GM18511 (cell line): ENCODE measurements around the gene RBCK1.
"Not testable (repeated sequence)": the region's sequence is repeated elsewhere in the genome, so short reads cannot be mapped to it uniquely, and the experiment has no call there.

Experiments
- ATAC-seq: cut with Tn5 transposase; IDR thresholded peaks from one replicate; pipeline ENCODE4 v1.9.1; 2021; ENCODE audit warnings: mild to moderate bottlenecking, moderate library complexity; ENCODE audit not compliant: unreplicated experiment

RBCK1 gene

DNA sequence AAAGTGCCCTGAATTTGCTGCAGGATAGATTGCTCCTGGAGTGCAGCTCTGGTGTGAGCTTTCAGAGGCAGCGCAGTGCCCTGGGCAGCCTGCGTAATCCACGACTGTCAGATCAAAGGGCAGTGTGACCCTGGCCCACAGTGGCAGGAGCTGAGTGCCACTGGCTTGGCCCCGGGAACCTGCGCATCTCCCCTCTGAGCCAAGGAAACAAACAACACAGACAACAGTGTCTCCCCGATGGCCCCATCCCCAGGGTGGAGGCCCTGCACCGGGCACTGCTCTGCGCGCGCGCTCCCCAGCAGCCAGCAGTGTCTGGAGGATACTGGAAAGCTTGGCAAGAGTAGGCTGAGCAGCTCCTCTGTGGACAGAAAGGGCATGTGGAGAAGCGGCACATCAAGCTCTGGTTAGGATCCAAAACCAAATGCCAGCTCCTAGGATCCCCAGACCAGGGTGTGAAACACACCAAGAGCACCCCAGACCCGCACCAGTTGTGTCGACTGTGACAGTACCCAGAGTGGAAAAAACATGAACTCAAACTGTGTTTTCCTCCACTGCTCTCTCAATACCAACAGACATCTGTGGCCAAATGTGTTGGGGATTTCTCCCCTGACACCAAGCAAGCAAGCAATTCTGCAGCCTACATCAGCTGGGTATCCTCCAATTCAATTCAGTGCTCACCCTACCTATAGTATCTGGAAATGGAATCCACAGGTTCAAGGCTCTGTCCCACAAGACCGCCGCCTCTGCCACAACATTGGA, 26.7 kb downstream of the RBCK1 start:
- no peak for ATAC-seq

DNA sequence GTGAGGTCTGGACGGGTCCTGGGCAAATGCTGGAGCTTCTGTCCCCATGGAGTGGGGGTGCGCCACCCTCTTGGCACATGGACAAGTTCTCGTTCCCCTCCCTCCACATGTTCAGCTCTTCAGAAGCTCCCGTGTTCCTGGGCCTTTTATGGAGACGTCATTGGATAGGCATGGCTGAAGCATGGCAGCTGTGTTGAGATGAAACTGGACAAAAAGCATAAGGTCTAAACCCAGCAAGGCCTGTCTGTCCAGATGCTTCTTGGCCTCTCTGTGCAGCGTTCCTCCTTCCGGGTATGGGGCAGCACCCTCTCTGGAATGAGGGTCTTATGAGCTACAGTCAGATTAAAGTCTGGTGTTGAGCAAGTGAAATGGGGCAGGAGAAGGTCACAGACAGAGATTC, 27.5 kb downstream of the RBCK1 start:
- no peak for ATAC-seq

DNA sequence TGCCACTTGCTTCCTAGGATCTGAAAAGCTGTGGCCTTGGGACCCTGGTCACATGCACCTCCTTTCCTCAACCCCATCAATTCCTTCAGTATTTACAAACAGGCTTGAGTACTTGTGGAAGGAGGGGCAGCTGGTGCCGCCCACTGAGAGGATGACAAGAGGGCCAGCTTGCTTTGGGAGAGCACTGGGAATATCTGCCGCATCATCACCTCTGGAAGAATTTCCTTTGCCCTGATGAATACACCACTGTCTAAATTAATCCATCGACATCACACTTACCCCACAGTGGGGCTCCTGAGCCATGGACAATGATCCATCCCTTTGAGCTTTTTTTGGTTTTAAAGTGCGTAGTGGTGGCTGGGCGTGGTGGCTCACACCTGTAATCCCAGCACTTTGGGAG, 28.4 kb downstream of the RBCK1 start:
- no peak for ATAC-seq

DNA sequence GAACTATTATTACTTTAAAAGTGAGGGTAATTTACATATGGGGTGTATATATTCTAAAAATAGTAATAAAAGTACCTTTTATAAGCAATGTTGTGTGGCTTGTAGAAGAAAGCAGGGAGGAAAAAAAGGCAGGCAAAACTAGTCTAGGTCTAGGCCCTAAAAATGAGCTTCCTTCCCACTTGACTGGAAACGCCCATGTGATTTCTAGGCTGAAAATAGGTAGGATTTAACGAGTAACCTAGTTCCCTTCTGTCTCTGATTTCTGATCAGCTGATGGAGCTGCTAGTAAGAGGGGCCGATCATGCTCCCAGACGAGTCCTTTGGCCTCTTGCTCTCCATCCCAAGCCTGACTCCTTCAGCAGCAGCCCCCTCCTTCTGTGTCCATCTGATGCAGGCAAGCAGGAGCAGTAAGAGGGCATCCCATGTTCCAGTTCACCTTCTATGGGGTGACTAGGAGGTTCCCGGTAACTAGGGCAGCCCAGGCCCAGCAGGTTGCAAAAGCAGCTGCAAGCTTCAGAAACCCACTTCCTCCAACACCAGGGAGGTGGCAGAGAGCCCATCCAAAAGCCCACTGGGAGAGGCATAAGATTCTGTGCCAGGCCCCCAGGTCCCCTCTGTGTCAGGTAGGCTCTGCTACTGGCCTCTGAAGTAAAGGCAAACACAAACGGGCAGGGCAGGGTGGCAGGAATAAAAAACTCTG, 29.8 kb downstream of the RBCK1 start:
- ATAC-seq = no peak

DNA sequence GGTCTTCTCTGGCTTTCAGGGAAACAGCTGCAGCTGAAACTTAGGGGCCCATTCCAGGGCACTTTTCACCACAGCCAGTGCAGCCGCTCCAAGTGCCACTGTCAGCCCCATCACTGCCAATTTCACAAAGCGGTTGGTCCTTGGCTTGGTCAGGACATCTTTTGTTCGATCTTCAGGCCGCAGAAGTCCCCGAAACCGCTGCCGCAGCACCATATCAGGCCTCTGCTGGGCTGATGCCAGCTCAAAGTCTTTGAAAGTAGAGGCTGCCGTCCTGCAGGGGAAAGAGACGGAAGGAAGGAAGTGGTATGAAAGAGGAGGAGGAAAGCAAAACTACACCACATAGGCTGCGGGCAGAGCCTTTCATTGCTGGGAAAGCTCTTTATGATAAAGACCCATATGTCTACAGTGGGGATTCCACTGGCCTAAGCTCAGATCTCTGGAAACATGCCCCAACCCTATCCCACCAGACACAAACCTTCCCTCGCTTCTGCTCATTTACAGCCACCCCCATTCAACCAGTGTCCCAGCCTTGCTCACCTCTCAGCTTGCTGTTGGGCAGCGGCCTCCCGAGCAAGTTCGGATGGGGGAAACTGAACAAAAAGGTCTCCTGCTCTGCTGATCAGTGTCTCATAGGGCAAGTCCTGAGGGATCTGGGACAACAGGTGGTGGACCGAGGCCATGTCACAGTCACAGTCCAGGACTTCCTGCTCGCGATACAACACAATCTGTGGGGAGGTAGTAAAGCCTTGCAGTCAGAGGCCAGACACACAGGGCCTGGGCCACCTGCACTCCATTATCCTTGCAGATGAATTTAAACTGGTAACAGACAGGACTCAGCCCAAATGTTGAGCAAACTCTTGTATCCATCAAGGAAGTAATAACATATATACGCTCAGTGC, 30.7 kb downstream of the RBCK1 start:
- ATAC-seq = no peak

DNA sequence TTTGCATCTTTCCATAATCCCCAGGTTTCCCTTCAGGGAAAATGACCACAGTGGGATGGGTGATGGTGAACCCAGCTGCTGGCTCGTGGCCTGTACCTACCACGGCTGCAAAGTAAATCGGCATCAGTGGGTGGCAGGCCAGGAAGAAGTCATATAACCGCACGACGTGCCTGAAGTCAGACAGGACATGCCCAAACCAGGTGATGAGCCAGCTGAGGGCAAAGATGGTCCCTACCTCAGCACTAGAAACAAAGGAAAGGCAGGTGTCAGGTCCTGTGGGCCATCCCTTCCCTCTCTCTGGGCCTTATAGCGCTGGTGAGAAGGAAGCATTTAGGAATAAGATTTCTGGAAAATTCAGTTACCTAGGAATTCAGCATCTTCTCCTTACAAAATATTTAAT, 32.0 kb downstream of the RBCK1 start:
- no peak for ATAC-seq

DNA sequence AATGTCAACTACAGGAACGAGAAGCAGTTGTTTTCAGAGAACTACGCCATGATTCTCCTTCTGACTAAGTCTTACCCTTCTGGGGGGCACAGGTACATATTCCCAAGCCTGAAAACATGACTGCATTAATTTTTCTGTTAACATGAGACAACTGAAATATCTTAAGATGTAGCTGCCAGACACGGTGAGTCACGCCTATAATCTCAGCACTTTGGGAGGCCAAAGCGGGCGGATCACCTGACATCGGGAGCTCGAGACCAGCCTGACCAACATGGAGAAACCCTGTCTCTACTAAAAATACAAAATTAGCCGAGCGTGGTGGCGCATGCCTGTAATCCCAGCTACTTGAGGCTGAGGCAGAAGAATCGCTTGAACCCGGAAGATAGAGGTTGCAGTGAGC, 32.5 kb downstream of the RBCK1 start:
- ATAC-seq = no peak

DNA sequence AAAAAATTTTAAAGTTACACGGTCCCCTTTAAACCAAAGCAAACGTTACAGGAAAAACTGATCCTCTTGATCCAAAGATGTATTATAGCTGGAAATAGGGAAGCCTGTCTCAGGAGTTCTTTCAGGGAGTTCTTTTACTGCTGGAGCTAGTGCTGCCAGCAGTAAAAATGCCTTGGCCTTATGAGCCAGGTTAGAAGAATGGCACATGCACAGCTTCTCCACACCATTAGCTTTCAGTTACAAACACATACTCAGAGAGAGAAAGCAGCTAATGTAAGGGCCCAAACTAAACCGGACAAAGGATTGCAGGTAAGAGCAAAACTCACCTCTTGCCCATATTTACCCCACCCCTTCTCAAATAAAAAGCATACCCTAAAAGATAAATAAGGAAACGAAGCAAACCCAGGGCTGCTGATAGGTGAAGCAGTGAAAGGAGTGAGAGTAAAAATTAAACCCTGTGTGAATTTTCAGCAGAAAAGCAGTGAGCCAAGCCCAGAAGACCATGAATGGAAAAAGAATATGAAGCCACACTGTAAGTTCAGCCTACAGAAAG, 35.2 kb downstream of the RBCK1 start:
- ATAC-seq = no peak

DNA sequence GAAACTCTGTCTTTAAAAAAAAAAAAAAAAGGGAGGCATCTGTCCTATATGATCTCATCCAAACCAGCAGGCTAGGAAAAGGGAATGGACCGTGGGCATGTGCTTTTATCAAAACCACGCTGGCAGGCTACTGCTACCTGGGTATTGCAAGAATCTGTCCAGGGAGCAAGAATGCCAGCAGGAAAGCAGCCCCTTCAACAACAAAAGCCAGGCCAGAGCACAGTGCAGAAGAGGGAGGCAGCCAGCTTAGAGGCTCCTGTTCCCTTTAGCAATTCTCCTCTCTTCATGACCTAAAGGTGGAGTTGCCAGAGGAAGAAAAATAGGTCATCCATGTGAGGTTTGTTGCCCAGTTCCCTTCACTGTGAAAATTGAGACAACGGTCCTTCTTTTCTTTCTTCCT, 36.0 kb downstream of the RBCK1 start:
- no peak for ATAC-seq

DNA sequence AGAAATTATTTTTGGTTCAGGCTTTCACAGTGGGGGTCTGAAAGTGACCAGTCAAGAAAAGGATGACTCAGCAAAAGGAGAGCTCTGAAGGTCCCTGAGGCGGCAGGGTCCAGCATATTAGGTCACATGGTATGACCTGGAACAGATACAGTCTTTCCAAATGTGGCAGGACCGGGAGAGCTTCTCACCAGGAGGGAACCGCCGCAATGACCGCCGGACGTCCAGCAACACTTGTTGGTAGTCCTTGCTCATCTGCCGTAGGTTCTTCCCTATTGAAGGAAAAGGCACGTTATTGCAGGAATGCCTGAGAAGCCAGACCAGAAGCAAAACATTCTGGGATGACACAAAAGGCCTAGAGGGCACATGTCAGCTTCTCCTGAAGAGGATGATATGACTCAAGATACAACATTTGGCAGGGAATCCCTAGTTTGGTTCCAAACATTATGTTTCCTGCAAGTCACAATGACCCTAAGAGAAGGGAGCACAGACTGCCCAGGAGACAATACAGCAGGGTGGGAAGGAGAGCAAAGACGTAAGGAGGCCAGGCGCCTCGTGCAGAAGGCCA, 36.8 kb downstream of the RBCK1 start:
- ATAC-seq = no peak

DNA sequence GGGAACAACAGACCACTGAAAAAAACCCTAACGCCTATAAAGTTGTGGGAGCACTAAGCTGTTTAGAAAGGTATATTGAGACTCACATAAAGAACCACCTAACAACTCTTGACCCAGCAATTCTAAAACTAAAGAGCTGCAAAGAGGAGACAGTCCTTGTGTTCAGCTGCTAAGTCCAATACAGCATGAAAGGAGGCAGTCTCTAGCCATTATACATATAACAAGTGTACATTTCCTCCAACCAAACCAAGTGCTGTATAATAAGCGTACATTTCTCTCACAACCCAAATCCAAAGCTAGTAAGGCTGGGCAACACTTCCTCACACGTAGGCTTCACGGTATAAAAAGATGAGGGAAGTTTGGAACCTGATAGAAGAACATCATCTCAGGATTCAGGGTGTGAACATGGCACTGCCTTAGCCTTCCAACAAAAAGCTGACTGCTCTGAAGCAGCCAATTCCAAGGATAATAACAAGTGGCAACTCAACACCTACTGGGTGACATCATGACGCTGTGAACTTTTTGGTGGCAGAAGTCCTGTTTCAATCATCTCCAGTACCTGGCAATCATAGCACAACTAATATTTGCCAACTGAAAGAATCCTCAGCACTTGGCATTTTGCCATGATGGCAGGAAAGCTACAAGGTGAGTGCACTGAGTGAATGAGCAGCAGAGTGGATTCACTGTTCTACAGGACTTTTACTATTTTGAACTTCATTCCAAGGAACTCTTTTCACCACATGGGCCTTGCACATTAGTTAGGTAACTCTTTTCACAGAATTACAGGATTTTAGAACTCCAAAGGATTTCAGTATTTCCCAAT, 37.6 kb downstream of the RBCK1 start:
- ATAC-seq = no peak

DNA sequence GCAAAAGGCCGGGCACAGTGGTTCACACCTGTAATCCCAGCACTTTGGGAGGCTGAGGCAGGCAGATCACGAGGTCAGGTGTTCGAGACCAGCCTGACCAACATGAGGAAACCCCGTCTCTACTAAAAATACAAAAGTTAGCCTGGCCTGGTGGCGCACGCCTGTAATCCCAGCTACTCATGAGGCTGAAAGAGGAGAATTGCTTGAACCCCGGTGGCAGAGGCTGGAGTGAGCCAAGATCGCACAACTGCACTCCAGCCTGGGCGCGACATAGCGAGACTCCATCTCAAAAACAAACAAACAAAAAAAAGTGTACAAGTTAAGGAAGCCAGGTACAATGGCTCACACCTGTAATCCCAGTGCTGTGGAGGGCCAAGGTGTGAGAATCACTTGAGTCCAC, 43.9 kb downstream of the RBCK1 start:
- ATAC-seq = not testable (repeated sequence)

DNA sequence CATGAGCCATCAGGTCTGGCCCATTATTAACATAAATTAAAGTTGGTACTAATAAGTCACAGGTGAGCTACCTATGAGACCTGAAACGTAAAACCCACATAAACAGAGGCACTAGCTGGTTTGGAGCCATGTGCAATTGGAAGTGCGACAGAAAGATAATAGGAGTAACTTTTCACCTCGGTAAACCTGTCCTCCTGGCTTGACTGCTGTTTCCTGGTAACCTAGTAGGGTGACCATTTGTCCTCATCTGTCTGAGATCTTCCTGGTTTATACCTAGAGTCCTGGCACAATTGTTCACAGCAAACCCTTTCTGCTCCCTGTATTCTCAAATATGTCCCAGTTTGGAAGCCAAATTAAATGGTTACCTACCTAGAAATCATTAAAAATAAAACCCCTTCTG, 46.9 kb downstream of the RBCK1 start:
- ATAC-seq = no peak

DNA sequence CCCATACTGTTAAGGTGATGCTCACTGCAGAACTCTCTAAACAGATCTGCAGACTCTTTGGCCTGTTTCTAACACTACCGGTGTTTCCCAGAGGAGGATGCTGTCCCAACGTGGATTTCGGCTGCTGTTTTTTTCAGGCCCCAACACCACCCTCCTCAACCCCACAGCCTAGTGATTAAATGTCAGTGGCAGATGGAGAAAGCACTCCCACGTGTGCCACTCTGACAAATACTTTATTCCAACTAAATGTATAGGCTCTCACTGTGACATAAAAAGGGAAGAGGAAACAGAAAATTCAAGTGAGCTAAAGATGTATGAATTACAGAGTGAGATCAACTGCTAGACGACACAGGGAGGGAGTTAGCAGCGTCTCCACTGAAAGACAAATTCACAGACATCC, 50.7 kb downstream of the RBCK1 start:
- no peak for ATAC-seq

DNA sequence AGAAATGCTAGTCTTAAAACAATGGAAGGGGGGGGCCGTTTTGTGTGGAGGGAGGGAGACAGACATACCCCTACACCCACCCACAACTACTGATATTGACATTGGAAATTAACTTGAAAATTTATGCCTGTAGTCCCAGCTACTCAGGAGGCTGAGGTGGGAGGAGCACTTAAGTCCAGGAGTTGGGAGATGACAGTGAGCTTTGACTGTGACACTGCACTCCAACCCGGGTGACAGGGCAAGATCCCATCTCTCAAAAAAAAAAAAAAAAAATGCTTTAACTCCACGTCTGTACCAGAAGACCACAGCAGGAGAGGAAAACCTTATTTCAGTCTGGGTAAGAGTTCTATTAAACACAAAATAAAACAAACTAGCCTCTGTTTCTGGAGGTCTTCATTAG, 52.1 kb downstream of the RBCK1 start:
- no peak for ATAC-seq

DNA sequence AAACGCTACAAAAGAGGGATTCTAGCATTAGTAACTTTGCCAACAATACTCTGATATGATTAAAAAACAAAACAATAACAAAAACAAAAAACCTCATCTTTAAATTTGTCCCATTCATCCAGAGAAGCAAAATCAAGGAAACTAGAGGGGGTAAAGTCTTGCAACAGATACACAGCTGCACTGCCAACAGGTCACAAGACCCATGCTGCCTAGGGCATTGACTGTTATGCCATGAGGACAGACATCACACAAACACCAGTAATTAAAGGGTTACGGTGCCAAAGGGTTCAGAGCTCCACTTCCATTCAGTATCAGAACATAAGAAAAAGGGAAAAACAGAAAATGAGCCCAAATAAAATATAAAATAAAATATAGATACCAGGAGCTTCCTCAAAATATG, 52.6 kb downstream of the RBCK1 start:
- ATAC-seq = no peak

DNA sequence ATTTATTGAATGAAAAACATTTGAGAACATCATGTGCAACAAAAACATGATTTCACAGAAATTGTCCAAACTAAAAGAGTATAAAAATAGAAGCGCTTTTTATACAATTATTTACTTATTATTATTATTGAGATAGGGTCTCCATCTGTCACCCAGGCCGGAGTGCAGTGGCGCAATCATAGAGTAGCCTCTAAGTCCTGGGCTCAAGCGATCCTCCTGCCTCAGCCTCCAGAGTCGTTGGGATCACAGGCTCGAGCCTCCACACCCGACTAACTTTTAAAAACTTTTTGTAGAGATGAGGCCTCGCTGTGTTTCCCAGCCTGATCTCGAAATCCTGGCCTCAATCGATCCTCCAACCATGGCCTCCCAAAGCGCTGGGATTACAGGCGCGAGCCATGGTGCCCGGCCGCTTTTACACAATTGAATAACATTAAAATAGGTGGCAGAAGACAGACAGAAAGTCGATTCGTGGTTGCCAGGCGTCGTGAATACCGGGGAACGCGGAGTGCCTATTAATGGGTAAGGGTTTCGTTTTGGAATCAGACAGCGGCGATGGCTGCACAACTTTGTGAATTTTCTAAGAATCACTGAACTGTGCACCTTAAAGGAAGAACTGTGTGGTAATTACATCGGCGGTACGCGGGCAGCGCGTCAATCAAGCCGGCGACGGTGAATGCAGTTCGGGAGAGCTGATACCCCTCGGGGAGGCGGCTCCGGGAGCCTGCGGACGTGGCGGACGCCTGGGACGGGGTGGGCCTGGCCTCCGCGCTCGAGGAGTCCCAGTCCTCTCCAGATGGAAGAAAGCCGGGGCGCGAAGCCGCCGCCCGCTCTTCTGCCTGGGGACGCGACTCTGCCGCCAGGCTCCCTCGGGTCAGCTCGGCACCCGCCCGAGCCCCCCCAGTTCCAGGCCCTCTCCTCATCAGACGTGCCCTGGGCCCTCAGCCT, 53.4 kb downstream of the RBCK1 start:
- peak; percentile 40 for ATAC-seq

DNA sequence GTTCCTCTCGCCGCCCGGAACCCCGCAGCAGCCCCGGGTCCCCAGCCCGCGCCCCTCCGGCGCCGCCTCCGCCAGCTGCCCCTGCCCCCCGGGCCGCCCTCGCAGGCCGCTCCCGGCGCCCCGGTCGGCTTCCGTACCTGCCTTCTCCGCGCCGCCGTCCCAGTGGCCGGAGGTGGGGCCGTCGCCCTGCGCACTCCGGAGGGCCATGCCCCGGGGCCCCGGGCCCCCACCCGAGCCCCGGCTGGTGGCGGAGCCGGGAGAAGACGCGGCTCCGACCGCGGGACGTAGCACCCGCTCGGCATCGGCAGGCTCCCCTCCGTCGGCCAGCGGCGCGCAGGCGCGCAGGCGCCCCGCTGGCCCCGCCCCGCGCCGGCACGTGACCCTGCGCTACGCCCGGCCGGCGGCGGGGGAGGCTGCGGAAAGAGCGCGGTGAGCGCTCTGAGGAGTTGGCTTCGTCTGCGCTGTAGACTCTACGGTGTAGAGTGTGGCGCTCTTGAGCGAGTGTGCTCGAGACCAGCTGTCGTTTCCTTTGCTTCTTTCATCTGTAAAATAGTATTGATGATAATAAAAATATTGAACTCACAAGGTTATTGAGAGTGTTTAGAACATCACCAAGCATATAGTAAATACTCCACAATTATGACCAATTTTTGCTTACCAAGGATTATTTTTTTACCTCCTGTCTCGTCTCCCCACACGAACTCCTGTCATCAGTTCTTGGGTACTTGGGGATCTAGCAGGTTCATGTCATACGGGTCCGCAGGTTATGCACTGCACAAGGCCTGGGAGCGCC, 54.3 kb downstream of the RBCK1 start, which contains the start of gene TBC1D20:
Gene TBC1D20, minus strand, starts transcription at position 335 of the 793 bp plus-strand sequence. Its CDS starts 128 bp downstream, at position 207.
- ATAC-seq = peak; percentile 94
